Measurements from ENCODE around the gene RIN1.
"Not testable (repeated sequence)": the region's sequence is repeated elsewhere in the genome, so short reads cannot be mapped to it uniquely, and the experiment has no call there.

RIN1 gene

DNA sequence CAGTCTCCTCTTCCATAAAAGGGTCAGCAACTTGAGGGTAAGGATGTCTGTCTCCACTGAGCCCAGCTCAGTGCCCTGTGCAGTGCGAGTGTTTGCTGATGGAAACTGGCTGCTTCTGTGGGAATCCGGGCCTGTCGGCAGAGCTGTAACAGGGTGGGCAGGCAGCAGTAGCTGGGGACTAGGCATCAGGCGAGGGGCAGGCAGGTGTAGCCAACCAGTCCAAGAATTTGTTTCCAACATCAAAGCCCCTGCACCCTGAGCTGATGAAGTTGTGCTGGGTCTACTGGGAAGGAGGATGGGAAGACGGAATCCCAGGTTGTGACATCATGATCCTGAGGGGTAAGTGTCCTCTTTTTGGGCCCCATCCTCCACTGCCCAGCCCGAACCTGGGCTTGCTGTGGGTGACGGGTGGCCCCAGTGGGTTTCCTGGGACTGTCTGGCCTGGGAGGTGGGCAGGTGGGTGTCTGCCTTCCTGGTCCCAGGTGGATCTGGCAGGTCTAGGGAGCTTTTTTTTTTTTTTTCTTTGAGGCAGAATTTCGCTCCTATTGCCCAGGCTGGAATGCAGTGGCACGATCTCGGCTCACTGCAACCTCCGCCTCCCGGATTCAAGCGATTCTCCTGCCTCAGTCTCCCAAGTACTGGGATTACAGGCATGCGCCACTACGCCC, 24.3 kb upstream of the RIN1 start:
- DNase-seq = no peak

DNA sequence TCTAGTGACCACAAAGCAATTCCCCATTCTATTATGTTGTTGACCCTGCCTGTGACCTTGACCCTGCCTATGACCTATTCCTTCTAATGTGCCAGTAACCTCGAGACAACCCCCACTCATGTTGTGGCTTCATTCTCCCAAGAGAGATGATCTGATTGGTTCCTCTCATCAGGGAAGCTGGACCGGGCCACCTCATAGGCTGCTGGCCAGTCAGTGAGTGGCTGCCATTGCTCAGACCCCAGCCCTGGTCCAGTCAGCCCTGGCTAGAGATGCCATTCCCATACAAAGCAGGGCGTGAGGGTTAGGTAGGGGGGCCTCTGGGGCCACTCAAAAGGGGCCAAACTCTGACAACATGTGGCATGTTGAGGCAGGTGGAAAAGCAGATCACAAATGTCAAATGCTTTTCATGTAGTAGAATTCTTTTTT, 23.4 kb upstream of the RIN1 start:
- DNase-seq = no peak

DNA sequence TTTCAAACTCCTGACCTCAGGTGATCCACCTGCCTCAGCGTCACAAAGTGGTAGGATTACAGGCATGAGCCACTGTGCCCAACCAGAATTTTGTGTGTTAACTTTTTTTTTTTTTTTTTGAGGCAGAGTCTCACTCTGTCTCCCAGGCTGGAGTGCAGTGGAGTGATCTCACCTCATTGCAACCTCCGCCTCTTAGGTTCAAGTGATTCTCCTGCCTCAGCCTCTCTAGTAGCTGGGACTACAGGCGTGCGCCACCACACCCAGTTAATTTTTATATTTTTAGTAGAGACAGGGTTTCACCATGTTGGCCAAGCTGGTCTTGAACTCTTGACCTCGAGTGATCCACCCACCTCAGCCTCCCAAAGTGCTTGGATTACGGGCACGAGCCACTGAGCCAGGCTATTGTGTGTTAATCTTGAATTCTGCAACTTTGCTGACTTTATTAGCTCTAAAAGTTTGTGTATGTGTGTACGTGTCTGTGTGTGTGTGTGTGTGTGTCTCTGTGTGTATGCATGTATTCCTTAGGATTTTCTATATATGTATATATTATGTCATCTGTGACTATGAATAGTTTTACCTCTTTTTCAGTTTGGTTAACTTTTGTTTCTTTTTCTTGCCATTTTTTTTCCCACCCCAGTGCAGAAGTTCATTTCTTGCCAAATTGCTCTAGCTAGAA, 14.5 kb upstream of the RIN1 start:
- DNase-seq = not testable (repeated sequence)

DNA sequence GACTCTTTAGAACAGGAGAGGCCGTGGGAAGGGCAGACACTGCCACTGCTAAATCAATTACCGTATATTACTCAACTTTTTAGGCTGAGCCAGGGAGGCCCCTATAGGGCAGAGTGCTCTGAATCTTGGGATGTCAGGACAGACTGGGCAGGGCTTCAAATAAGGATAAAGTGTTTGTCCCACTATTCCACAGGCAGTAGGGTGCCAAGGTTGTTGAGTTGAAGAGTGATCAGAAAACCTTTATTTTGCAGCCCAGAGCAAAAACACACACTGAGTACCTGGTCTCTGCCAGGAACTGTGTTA, 12.8 kb upstream of the RIN1 start:
- no peak for DNase-seq

DNA sequence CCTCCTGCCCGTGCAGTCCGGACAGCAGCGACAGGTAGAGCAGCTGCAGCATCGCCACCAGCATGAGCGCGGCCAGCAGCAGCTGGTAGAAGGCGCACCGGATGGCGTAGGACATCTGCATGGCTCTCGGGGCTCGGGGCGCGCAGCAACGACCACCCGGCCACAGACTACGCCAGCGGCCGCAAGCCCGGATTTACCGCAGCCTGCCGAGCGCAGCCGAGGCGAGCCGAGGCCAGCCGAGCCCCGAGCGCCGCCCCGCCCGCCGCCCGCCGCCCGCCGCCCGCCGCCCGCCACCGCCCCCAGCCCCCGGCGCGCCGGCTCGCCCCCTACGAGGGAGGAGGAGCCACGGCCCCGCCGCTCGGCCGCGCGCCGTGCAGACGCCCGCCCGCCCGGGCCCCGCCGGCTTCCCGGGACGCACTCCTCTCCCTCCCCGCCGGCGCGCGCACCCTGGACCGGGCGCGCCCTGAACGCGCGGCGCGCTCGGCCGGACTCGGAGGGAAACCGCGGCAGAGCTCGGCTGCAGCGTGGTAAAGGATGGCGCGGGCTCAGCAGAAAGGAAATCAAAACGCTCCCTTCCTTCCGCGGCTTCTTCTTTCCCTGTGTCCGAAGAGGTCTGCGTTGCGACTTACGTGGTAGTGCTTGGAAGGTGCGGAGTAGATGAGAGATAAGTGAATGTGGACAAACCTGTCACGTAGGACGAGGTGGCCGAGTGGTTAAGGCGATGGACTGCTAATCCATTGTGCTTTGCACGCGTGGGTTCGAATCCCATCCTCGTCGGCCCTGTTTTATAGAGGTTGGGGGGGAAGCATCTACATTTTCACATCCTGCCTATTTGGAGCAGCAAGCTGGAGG, 11.4 kb upstream of the RIN1 start, which contains the start of gene B4GAT1:
Gene B4GAT1, minus strand, starts transcription at position 205 of the 852 bp plus-strand sequence. Its CDS starts 84 bp downstream, at position 121.
- DNase-seq = peak; percentile 95

DNA sequence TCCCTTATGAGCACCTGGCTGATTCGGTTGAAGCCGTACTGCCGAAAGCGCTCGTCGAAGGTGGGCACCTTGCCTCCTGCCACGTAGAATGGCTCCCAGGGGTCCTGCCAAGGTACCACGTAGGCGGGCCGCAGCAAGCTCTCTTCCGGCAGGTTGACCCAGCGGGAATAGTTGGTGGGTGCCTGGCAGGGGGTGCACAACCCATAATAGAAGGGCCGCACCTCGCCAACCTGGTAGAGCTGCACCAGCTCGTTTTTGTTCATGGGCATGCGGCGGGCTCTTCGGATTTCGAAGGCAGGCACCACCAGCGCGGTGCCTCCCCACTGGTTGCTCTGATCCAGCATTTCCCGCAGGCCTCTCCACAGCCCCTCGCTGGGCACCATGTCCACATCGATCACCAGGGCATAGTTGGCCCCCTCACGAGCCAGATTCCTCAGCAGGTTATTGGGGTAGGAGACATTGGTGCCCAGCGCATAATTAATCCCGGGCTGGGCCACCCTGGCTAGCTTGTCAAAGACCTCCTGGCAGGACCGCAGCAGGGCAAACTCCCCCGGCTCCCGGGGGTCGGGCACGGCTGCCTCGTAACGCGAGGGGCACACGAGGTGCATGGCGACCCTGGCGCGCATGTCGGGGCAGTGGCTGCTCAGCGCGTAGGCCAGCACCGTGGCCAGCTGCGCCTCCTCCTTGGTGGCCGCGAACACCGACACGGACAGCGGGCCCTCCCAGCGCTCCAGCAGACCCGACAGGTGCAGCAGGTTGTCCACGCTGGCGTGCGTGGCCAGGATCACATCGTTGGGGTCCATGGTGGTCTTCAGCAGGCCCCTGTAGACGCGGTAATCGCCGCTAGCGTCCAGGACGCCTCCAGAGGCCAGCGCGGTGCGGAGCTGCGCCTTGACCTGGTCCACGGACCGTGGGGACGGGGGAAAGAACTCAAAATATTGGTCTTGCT, 10.5 kb upstream of the RIN1 start:
- peak; percentile 26 for DNase-seq

DNA sequence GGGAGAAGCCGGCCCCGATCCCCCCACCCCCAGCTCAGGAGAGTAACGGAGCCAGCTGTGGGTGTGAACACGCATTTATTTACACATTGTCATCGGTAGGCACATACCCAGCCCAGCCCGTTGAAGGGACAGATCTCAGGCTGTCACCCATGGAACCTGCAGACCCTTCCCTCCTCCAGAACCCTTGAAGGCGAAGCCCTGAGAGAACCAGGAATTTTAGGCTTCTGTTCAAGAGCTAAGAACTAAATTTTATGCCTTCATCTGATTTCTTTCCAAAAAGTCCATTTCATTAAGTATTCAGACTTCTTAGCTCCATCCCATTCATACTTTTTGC, 9.0 kb upstream of the RIN1 start:
- DNase-seq = no peak

DNA sequence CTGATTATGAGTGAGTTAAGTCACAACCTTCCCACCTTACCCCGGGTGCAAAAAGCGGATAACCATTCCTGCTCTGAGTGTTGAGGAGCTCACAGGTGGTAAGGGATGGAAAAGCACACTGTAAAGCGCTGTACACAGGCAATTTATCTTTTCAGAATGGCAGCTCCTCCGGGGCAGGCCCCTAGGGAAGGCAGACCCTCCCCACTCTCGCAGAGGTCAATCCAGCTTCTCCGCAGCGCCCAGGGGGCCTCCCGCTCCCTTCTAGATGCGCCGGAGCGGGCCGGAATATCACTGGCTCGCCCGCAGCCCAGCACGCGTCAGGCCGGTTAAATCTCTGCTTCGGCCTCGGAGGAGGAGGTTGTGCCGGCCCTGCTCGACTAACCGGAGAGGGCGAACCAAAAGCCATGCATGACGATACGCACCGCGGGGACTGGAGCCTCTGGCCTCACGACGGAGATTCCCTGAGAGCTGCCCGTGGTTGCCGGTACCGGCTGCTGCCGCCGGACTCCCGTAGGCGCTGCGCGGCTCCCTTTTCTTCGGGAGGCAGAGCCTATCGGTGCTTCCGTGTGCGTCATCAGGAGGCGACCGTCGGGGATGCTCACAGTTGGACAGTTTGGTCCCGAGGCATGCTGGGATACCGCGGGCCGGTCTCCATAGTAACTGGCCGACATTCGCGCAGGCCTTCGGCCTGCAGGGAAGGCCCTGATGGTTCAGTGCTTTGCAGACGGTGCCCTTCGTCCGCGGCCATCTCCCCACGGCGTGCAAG, 8.5 kb upstream of the RIN1 start, which contains the start of gene BRMS1:
Gene BRMS1, minus strand, starts transcription at position 555 of the 766 bp plus-strand sequence. CDS start 2,870 bp downstream, outside the sequence.
- peak; percentile 100 for DNase-seq

DNA sequence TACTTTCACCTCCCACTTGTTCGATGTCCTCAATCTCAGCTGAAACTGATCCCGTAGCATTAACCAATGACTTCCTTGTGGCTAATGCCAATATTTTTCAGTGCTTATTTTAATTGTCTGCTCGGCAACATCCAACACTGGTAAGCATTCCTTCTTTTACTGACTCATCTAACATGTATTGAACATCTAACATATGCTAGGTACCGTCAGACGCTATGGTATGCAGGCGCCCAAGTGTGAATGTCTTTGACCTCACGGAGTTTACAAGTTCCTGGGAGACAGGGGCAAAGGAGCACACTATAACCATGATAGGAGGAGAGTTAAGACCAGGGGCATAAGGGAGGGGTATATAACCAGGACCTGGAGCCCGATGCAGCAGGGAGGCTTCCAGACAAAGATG, 6.9 kb upstream of the RIN1 start:
- no peak for DNase-seq

DNA sequence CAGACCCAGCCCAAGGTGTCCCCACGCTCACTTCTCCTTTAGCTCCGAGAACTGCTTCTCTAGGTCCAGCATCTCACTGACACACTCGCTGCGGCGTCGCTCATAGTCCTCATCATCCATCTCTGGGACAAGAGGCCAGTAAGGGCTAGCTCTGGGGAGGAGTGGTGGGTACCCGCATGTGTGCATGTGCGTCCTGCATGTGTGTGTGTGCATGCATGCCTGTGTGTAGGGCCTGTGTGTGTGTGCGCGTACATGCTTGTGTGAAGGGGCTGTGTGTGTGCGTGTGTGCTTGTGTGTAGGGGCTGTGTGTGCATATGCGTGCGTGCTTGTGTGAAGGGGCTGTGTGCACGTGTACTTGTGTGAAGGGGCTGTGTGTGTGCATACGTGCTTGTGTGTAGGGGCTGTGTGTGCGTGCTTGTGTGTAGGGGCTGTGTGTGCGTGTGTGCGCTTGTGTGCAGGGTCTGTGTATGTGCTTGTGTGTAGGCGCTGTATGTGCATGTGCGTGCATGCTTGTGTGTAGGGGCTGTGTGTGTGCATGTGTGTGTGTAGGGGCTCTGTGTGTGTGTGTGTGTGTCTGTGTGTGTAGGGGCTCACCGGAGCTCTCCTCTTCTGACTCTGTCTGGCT, 5.4 kb upstream of the RIN1 start:
- DNase-seq = no peak

DNA sequence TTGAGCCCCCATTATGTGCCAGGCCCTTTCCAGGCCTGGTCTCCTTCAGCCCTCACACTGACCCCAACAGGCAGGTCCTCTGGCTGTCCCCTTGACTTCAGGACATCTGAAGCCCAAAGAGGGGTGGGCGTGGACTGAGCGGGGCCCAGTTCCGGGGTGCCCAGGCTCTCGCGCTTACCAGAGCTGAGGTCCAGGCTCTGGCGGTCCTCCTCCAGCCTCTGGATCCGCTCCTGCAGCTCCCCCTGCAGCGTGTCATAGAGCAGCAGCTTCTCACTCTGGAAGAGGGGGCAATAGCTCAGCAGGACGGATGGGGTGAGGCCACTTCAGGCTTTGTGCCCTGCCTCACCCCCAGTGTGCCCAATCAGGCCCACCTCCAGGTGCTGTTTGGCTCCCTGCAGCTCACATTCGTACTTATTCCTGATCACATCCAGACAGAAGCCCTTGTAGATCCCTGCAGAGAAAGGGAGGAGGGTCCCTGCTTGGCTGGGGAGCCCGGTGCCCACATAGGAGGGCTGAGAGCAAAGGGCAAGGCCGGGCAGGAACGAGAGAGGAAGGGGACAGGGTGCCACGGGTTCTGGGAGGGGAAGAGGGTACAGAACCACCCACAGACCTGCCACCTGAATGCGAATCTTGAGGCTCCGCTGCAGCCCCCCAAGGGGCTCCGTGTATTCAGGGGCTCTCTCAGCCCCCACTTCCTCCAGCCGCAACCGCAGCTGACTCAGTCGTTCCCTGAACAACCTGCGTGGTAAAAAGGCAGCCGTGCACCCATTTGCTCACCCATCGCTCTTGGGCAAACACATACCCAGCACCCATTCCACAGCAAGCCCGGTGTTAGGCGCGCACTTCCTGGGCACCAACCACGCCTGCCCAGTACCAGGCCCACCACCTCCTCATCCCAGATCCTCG, 4.6 kb upstream of the RIN1 start:
- no peak for DNase-seq

DNA sequence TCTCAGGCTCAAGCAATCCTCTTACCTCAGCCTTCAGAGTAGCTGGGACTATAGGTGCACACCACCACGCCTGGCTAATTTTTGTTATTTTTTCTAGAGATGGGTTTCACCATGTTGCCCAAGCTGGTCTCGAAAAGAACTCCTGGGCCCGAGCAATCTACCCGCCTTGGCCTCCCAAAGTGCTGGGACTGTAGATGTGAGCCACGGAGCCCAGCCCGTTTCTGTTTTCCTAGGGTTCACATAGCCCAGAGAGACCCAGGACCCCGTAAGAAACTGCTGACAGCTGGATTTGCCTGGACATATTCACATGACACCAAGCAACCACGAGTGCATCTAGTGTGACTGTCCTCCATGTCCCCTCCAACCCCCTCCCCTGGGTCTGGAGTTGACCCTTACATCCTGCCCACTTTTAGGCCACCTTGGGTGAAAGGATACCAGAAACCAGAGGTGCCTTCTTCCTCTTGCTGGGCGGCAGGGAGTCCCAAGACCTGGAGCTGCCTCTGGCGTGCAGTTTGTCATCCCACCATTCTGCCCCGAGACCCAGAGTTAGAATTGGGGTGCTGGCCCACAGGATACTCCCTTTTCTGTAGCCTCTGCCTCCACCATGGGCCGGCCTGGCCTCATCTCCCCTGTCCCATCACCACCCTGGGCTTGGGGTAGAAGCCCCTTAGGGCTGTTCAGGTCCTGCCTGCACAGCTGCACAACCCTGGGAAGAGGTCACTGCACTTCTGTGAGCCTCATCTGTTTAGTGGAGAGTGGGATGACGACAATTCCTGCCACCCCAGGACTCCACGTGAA, 3.7 kb upstream of the RIN1 start:
- no peak for DNase-seq

DNA sequence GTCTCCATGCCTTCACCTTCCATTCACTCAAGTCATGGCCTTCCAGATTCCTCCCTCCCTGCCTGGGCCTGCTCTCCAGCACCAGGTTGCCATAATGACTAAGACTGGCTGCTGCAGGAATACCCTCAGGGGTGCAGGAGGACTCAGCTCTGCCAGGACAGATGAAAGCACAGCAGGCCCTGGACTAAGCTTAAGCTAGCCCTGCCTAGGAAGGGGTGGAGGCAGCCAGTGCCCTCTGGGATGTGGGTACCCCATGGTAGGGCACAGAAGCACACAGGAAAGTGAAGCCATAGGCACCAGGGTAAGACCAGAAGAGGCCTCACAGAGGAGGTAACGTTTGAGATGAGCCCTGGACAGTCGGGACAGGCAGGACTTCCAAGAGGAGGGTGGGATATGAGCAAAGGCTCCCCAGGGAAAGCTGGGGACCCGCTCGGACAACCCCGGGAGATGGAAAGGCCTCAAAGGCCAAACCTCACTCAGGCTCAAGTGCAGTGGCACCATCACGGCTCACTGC, 3.0 kb upstream of the RIN1 start:
- no peak for DNase-seq

DNA sequence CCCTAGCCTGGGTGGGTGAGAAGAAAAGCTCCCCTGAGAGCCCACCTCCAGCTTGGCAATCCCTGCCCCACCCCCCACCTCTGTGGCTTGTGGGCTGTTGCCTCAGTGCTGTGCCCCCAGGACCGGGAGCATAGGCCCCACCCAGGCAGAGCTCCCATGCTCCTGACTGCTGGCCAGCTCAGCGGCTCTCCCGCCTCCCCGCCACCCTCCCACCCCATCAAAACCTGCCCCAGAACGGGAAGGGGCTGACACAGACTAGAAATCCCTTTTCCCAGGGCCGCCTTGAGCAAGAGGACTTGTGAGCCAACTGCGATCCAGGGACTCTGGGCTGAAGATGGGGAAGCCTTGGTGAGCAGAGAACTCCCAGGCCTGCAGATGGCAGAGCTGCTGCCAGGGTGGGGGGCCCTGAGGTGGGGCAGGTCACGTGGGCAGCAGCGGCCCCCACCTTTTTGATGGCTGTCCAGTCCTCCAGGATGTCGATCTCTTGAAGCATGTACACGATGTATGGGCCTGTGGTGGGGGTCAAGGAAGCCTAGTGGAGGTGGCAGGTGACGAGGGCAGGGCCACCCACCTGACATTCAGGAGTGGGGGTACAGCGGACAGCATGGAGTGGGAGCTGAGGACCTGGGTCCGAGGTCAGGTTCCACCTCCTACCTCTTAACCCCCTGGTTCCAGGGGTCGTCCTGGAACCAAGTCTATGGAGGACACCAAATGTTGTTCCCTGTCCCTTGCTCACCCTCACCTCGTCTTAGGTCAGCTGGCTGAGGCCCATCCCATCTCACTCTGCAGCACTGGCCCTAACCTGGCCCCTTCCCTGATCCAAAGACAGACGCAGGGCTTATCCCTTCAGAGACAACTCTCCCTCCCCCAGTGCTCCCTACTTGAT, 2.3 kb upstream of the RIN1 start:
- no peak for DNase-seq

DNA sequence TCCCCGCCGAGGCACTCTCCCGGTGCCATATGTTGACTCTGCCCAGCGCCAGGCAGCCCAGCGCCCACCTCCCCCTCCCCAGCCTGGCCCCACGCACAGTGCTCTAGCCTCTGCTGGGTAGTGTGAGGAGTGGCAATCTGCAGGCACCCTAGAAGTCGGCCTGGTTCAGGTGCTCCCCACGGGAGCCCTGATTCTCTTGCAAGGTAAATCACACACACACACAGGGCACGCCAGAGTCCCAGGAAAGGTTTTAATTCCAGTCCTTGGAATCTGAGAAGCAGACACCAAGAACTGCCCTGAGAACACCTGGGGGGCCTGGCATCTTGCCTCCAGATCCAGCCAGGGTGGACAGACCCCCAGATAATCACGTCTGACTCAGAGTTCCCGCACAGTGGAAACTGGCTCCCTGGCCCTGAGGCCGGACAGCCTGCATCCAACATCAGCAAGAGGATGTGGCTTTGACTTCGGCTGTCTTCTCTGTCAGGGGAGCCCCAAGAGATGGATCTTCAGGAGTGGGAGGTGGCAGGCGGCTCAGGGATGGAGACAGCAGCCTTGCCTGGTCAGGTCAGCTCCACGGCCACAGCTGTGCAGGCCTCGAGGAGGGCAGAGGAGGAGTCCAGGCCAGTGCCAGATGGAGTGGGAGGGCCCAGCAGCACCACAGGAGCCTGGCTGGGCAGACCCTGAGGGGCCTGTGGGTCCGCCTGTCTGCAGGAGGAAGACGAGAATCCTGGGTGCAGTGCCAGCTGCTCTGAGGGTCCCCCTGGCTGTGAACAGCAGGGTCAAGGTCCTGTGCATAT, 1.1 kb upstream of the RIN1 start:
- no peak for DNase-seq

DNA sequence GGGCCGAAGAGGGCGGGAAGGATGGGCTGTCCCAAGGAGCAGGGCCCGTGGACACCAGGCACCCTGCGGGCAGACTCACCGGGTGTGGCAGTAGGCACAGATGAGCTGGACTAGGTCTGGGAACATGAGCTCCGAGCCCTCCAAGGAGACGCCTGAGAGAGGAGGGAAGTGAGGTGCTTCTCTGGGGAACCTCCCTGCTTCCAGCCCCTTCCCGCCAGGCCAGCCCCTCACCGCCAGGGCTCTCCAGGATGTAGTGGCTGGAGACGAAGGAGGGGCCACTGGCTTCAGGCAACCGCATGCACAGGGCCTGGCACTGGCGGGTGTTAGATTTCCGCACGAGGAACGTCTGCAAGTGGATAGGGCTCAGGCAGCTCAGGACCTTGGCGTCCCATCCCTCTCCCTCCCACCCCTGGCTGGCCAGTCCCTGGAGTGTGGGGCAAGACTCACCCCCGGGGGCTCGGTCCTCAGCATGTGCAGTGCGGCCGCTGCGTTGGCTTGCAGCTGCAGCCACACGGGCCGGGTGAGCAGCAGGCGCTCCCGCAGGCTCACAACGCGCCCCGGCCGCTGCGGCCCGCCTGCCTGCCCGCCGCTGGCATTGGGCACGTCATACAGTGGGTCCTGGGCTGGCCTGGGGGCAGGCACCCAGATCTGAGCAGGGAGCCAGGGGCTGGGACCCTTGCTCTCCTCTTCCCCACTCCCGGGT, 552 bp downstream of the RIN1 start:
- DNase-seq = no peak

Data from RPMI8226 (cell line).